ENCODE data around the gene GSTM3.

GSTM3 gene

DNA sequence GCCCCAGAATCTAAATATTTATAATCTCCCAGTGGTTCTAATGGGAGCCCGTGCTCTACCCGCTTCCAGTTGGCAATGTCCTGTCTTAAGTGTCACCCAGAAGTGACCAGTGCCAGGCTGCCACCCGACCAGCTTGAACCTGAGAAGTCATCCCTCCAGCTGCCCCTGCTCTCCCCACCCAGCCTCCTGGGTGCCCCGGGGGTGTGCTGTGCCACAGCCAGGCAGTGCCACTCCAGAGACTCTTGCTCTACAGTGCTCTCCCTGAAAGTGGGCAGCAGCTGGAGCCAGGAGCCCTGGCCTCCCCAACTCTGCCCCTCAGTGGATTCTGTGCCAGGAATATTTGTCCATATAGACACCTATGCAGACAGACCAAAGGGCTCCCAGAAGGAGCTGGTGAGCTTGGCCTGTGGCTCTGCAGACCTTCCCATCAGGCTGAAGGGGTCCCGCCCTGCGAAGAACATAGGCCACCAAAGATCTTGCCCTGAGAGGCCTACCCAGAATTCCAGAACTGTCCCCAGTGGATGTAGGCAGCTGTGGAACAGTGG lies 31.9 kb upstream of the GSTM3 start:
- H3K4me2 ChIP-seq (ENCODE audit: low read length), result no peak overlapping the region
- no peak for TF ChIP-seq EZH2 (IDR thresholded peaks at IDR 0.05; ENCODE audit: borderline replicate concordance, low read length)
- TF ChIP-seq, protein P1, sequence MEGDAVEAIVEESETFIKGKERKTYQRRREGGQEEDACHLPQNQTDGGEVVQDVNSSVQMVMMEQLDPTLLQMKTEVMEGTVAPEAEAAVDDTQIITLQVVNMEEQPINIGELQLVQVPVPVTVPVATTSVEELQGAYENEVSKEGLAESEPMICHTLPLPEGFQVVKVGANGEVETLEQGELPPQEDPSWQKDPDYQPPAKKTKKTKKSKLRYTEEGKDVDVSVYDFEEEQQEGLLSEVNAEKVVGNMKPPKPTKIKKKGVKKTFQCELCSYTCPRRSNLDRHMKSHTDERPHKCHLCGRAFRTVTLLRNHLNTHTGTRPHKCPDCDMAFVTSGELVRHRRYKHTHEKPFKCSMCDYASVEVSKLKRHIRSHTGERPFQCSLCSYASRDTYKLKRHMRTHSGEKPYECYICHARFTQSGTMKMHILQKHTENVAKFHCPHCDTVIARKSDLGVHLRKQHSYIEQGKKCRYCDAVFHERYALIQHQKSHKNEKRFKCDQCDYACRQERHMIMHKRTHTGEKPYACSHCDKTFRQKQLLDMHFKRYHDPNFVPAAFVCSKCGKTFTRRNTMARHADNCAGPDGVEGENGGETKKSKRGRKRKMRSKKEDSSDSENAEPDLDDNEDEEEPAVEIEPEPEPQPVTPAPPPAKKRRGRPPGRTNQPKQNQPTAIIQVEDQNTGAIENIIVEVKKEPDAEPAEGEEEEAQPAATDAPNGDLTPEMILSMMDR (IDR thresholded peaks at IDR 0.05; ENCODE audit: low read length), result no peak
- no peaks in the 10 kb centered on the region for H3K9me3 ChIP-seq (ENCODE audit: low read length)
- no peaks in the 10 kb centered on the region for H3K9me2 ChIP-seq (ENCODE audit: low read depth, low read length)
- H3K79me2 ChIP-seq (ENCODE audit: insufficient read depth, low read length), result no peaks in the 10 kb centered on the region
- H3K36me3 ChIP-seq (ENCODE audit: insufficient read depth, low read length), result no peaks in the 10 kb centered on the region
- H3K27ac ChIP-seq (ENCODE audit: low read depth, low read length, poor library complexity, severe bottlenecking), result no peak overlapping the region
- no peaks in the 10 kb centered on the region for H3K4me1 ChIP-seq (ENCODE audit: insufficient read depth, low read length, severe bottlenecking)
- H3K9ac ChIP-seq (ENCODE audit: low read length), result no peak overlapping the region
- H2AFZ ChIP-seq (ENCODE audit: low read length), result no peak overlapping the region
- H3K4me3 ChIP-seq (ENCODE audit: low read depth, low read length, poor library complexity, severe bottlenecking), result no peak overlapping the region
- no peaks in the 10 kb centered on the region for H4K20me1 ChIP-seq (ENCODE audit: insufficient read depth, low read length)
- no peaks in the 10 kb centered on the region for H3F3A ChIP-seq (ENCODE audit: insufficient read depth, low read length)
- H3K27me3 ChIP-seq (ENCODE audit: insufficient read depth, low read length), result peaks cover 6% of the 10 kb centered on the region

DNA sequence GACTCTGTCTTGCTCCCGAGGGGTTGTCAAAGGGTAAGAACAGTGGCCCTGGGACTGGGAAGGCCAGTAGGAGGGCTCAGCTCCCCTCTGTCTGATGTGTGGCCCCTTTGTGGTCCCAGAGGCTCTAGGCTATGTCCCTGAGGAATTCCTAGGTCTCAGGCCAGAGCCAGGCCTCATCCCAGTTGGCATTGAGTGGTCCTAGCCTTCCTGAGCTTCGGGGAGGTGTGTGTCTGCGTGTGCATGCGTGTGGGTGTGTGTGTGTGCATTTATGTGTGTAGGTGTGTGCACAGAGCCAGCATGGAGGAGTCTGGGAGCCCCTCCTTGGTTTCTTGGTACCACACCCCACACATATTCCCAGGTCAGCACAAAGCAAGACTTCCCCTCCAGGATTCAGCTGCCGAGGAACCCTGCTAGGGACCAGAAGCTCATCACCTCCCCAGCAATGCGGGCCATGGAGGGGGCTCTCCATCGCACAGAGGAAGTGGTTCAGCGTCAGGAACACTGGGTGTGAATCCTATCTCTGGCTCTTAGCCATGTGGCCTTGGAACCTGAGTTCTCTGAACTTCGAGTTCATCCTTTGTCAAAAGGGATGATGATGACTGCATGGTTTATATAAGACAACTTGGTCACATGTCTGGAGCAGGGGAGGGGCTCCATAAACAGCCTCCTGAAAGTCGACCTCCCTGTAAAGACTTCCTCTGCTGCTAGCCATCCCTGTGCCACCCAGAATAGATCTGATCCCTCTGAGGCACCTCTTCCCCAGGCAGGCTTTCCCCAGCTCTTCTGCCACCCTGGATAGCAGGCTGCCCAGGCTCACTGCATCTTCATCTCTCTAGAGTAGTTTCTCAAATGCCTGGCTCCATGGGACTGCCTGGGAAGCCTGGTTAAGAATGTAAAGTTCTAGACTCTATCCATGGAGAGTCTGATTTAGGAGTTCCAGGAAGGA lies 31.1 kb upstream of the GSTM3 start:
- Histone ChIP-seq H3K27me3 (ENCODE audit: insufficient read depth, low read length) (peaks cover 6% of the 10 kb centered on the region), H3K9me3 (ENCODE audit: low read length) (no peaks in the 10 kb centered on the region), H4K20me1 (ENCODE audit: insufficient read depth, low read length) (no peaks in the 10 kb centered on the region), H3K4me3 (ENCODE audit: low read depth, low read length, poor library complexity, severe bottlenecking) (no peak overlapping the region), H3K36me3 (ENCODE audit: insufficient read depth, low read length) (no peaks in the 10 kb centered on the region), H3F3A (ENCODE audit: insufficient read depth, low read length) (no peaks in the 10 kb centered on the region), H3K9me2 (ENCODE audit: low read depth, low read length) (no peaks in the 10 kb centered on the region), H3K79me2 (ENCODE audit: insufficient read depth, low read length) (no peaks in the 10 kb centered on the region), H3K9ac (ENCODE audit: low read length) (no peak overlapping the region), H3K27ac (ENCODE audit: low read depth, low read length, poor library complexity, severe bottlenecking) (no peak overlapping the region), H2AFZ (ENCODE audit: low read length) (no peak overlapping the region), H3K4me2 (ENCODE audit: low read length) (no peak overlapping the region), H3K4me1 (ENCODE audit: insufficient read depth, low read length, severe bottlenecking) (no peaks in the 10 kb centered on the region)
- TF ChIP-seq, protein P1 (IDR thresholded peaks at IDR 0.05; ENCODE audit: low read length), result no peak
- no peak for TF ChIP-seq EZH2 (IDR thresholded peaks at IDR 0.05; ENCODE audit: borderline replicate concordance, low read length)

- Histone ChIP-seq H3K4me3 (ENCODE audit: low read depth, low read length, poor library complexity, severe bottlenecking) (no peak overlapping the region), H3K36me3 (ENCODE audit: insufficient read depth, low read length) (no peaks in the 10 kb centered on the region), H3K27ac (ENCODE audit: low read depth, low read length, poor library complexity, severe bottlenecking) (no peak overlapping the region), H3K4me1 (ENCODE audit: insufficient read depth, low read length, severe bottlenecking) (no peaks in the 10 kb centered on the region), H3K27me3 (ENCODE audit: insufficient read depth, low read length) (peaks cover 6% of the 10 kb centered on the region), H3K79me2 (ENCODE audit: insufficient read depth, low read length) (no peaks in the 10 kb centered on the region), H3K4me2 (ENCODE audit: low read length) (no peak overlapping the region), H3K9me3 (ENCODE audit: low read length) (no peaks in the 10 kb centered on the region), H2AFZ (ENCODE audit: low read length) (no peak overlapping the region), H4K20me1 (ENCODE audit: insufficient read depth, low read length) (no peaks in the 10 kb centered on the region), H3K9me2 (ENCODE audit: low read depth, low read length) (no peaks in the 10 kb centered on the region), H3F3A (ENCODE audit: insufficient read depth, low read length) (no peaks in the 10 kb centered on the region), H3K9ac (ENCODE audit: low read length) (no peak overlapping the region)
- TF ChIP-seq, protein P1 (IDR thresholded peaks at IDR 0.05; ENCODE audit: low read length), result no peak
- TF ChIP-seq EZH2 (IDR thresholded peaks at IDR 0.05; ENCODE audit: borderline replicate concordance, low read length), result no peak
Measured at GRCh38 chr1:109770331-109771095, 29.7 kb upstream of the GSTM3 start.

Measured in OCI-LY1 (cell line).